ENCODE results near the gene KLHL22. TPM values are rescaled to one million over a fixed set of nuclear protein-coding genes. Genes with fewer than 3 reads are reported as not detected.
"Not testable (repeated sequence)": the region's sequence is repeated elsewhere in the genome, so short reads cannot be mapped to it uniquely, and the experiment has no call there.

The KLHL22 gene
- total and polyA plus RNA-seq, 2 donors (not counting 3 experiments of a cell fraction or from before 2014, with no cell fraction given): 24.2 to 33.6 TPM

DNA sequence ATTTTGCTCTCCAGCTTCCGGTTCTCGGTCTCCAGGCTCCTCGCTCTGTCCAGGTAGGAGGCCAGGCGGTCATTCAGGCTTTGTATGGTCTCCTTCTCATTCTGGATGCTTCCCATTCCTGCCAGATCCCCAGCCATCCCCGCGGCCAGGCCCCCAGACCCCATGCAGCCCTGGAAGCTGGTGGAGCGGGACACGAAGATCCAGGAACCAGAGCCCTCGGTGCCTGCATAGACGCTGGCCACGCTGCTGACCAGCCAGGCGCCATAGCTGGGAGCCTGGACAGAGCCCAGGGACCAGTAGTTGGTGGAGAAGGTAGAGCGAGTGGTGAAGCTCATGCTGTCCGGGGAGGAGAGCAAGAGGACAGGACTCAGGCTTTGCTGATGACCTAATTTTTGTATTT, 11.8 kb downstream of the KLHL22 start:
- Histone ChIP-seq H3K4me2 (ENCODE audit: insufficient read depth, low read length) (no peak overlapping the region), H3K4me3 (replicated peaks in 1 of 3; ENCODE audit: insufficient read depth in 1 of 3, low read depth in 1 of 3, low read length in 3 of 3) (no peak overlapping the region), H3K9ac (replicated peaks; ENCODE audit: extremely low read depth, insufficient read depth, low read length) (no peak overlapping the region), H3K9me3 (replicated peaks; ENCODE audit: control insufficient read depth, insufficient read depth, low read length) (no peaks in the 10 kb centered on the region), H4K20me1 (replicated peaks; ENCODE audit: control insufficient read depth, extremely low read depth, insufficient read depth, low read length) (no peaks in the 10 kb centered on the region), H3K27ac (ENCODE audit: insufficient read depth, low read depth, low read length) (no peak overlapping the region), H2AFZ (ENCODE audit: low read depth, low read length) (no peak overlapping the region), H3K79me2 (ENCODE audit: control insufficient read depth, insufficient read depth, low read length) (no peaks in the 10 kb centered on the region), H3K36me3 (ENCODE audit: control insufficient read depth in 2 of 2, extremely low read depth in 1 of 2, insufficient read depth in 2 of 2, low read length in 2 of 2) (peaks cover 0 to under 1% of the 10 kb centered on the region in 2 experiments), H3K27me3 (ENCODE audit: control insufficient read depth in 2 of 2, insufficient read depth in 2 of 2, low read length in 2 of 2) (no peaks in the 10 kb centered on the region), H3K9me1 (replicated peaks; ENCODE audit: control insufficient read depth, extremely low read depth, insufficient read depth, low read length) (no peaks in the 10 kb centered on the region), H3K4me1 (ENCODE audit: control insufficient read depth, extremely low read depth, insufficient read depth, low read length) (no peaks in the 10 kb centered on the region)
- DNase-seq (ENCODE audit: low read depth, low spot score) (no peak), FAIRE-seq (no peak)
- ChIA-PET CTCF (interaction anchor here (1.2 kb wide), 1 partner anchor 27 kb away, joined by 3 read pairs; no protein-coding TSS in a partner anchor), POLR2A (no interaction called here)
- dilution Hi-C loops (cut with MboI; ENCODE audit: extremely low pct_ligation_motif_present, low sequenced_read_pairs): no loop called here
- BruUV-seq (replicated peaks): no TSS peak
- intact Hi-C loops (cut with micrococcal nuclease): no loop called here
- TF ChIP-seq EZH2 (IDR thresholded peaks at IDR 0.05; ENCODE audit: borderline replicate concordance, low read depth, low read length, severe bottlenecking) (no peak), GATA2 (IDR thresholded peaks at IDR 0.05; ENCODE audit: insufficient read depth, insufficient read length, low read depth, low read length) (no peak), POLR2AphosphoS5 (IDR thresholded peaks at IDR 0.05; ENCODE audit: insufficient read depth, low read depth, low read length) (no peak)
- TF ChIP-seq, protein P1, sequence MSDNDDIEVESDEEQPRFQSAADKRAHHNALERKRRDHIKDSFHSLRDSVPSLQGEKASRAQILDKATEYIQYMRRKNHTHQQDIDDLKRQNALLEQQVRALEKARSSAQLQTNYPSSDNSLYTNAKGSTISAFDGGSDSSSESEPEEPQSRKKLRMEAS (IDR thresholded peaks at IDR 0.05; ENCODE audit: insufficient read depth, insufficient read length): no peak

DNA sequence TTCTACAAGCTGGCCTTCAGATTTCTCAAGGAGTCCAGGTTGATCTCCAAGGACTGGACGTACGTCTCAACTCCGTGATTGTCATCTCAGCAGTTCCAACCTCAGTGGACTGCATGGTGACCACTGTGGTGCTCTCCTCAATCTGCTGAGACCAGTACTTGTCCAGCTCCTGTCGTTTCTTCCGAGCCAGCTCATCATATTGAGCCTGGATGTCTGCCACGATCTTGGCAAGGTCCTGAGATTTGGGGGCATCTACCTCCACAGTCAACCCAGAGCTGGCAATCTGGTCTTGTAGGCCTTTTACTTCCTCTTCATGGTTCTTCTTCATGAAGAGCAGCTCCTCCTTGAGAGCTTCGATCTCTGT, 12.5 kb downstream of the KLHL22 start:
- H3K9me3 ChIP-seq (replicated peaks; ENCODE audit: control insufficient read depth, insufficient read depth, low read length); H3K4me1 ChIP-seq (ENCODE audit: control insufficient read depth, extremely low read depth, insufficient read depth, low read length); H2AFZ ChIP-seq (ENCODE audit: low read depth, low read length); H3K4me3 ChIP-seq (replicated peaks in 1 of 3; ENCODE audit: insufficient read depth in 1 of 3, low read depth in 1 of 3, low read length in 3 of 3); BruUV-seq (replicated peaks); H3K79me2 ChIP-seq (ENCODE audit: control insufficient read depth, insufficient read depth, low read length); intact Hi-C loops (cut with micrococcal nuclease); H3K36me3 ChIP-seq (ENCODE audit: control insufficient read depth in 2 of 2, extremely low read depth in 1 of 2, insufficient read depth in 2 of 2, low read length in 2 of 2); DNase-seq (ENCODE audit: low read depth, low spot score); H3K27ac ChIP-seq (ENCODE audit: insufficient read depth, low read depth, low read length); H3K4me2 ChIP-seq (ENCODE audit: insufficient read depth, low read length); POLR2A ChIA-PET; H4K20me1 ChIP-seq (replicated peaks; ENCODE audit: control insufficient read depth, extremely low read depth, insufficient read depth, low read length); H3K27me3 ChIP-seq (ENCODE audit: control insufficient read depth in 2 of 2, insufficient read depth in 2 of 2, low read length in 2 of 2); H3K9ac ChIP-seq (replicated peaks; ENCODE audit: extremely low read depth, insufficient read depth, low read length); H3K9me1 ChIP-seq (replicated peaks; ENCODE audit: control insufficient read depth, extremely low read depth, insufficient read depth, low read length); FAIRE-seq; dilution Hi-C loops (cut with MboI; ENCODE audit: extremely low pct_ligation_motif_present, low sequenced_read_pairs): not testable (repeated sequence)
- CTCF ChIA-PET: interaction anchor here (1.2 to 1.7 kb wide), 2 partner anchors 27 to 81 kb away, joined by 3 to 4 read pairs; no protein-coding TSS in a partner anchor

Measured in endothelial cell of umbilical vein (primary cell).